HG03469 (cell line): ENCODE data around the gene NACA.
"Not testable (repeated sequence)": the region's sequence is repeated elsewhere in the genome, so short reads cannot be mapped to it uniquely, and the experiment has no call there.

Source experiments
- ATAC-seq: cut with Tn5 transposase; IDR thresholded peaks from one replicate; pipeline ENCODE4 v1.9.1; 2021; ENCODE audit warnings: mild to moderate bottlenecking, moderate library complexity, moderate number of reproducible peaks; ENCODE audit not compliant: unreplicated experiment

Gene NACA

GRCh38 chr12:56725723-56726102 is 614 bp upstream of the NACA start:
- ATAC-seq: no peak

GRCh38 chr12:56724701-56724971 is 463 bp downstream of the NACA start:
- no peak for ATAC-seq

- no peak for ATAC-seq
Observed at GRCh38 chr12:56723889-56724700, 1.0 kb downstream of the NACA start.

- no peak for ATAC-seq
Observed at GRCh38 chr12:56723352-56723751, 1.7 kb downstream of the NACA start.

- no peak for ATAC-seq
Observed at GRCh38 chr12:56722832-56723231, 2.3 kb downstream of the NACA start.

- no peak for ATAC-seq
Observed at GRCh38 chr12:56721721-56722120, 3.4 kb downstream of the NACA start.

GRCh38 chr12:56721216-56721615 is 3.9 kb downstream of the NACA start:
- ATAC-seq: no peak

GRCh38 chr12:56720731-56721151 is 4.4 kb downstream of the NACA start:
- ATAC-seq: no peak

- ATAC-seq: no peak
Observed at GRCh38 chr12:56719056-56719455, 6.0 kb downstream of the NACA start.

GRCh38 chr12:56718636-56719035 is 6.5 kb downstream of the NACA start:
- ATAC-seq: no peak

- no peak for ATAC-seq
Observed at GRCh38 chr12:56718149-56718548, 7.0 kb downstream of the NACA start.

GRCh38 chr12:56716933-56717880 is 7.9 kb downstream of the NACA start:
- no peak for ATAC-seq

- no peak for ATAC-seq
Observed at GRCh38 chr12:56716458-56716857, 8.6 kb downstream of the NACA start.

GRCh38 chr12:56715798-56716197 is 9.3 kb downstream of the NACA start:
- ATAC-seq: no peak

- no peak for ATAC-seq
Observed at GRCh38 chr12:56714431-56714929, 10.6 kb downstream of the NACA start.

GRCh38 chr12:56713345-56713744 is 11.8 kb downstream of the NACA start:
- ATAC-seq: no peak

- no peak for ATAC-seq
Observed at GRCh38 chr12:56709759-56710376, 15.2 kb downstream of the NACA start.

- ATAC-seq: not testable (repeated sequence)
Observed at GRCh38 chr12:56704522-56704921, 20.6 kb downstream of the NACA start.

GRCh38 chr12:56699020-56699661 is 26.0 kb downstream of the NACA start:
- ATAC-seq: no peak

GRCh38 chr12:56695327-56696101 is 29.6 kb downstream of the NACA start:
- ATAC-seq: no peak
